Panc1 (cell line): ENCODE measurements around the gene RASA3. TPM values are rescaled to one million over a fixed set of nuclear protein-coding genes. Genes with fewer than 3 reads are reported as not detected.

Experiments used
- ATAC-seq: fragments of 200-7000 bp; cut with Tn5 transposase; 2 replicates; pipeline ENCODE4 v1.9.1; 2020; ENCODE audit warnings: mild to moderate bottlenecking, moderate library complexity
- BruUV-seq: library from RNA; stranded (reverse); fragments of 400-500 nt; replicated peaks from 2 replicates; lab custom pipeline; 2021; lab: Mats Ljungman, UMichigan
- CTCF ChIA-PET: fragments of 300-600 bp; sonication (Branson Sonifier 250); formaldehyde crosslinking; loops from one replicate; lab custom pipeline; 2022; ENCODE audit warnings: antibody characterized with exemption; lab: Charles Lee
- POLR2A ChIA-PET: fragments of 300-600 bp; sonication (Branson Sonifier 250); formaldehyde crosslinking; loops from one replicate; lab custom pipeline; 2022; ENCODE audit warnings: antibody characterized with exemption; lab: Charles Lee
- DNase-seq: peaks from one replicate; pipeline ENCODE4 v3.0.0-alpha.2; 2010; ENCODE audit warnings: low read depth, low spot score
- H3K27ac ChIP-seq: 2 replicates; pipeline ENCODE4 v1.5.1; 2011; ENCODE audit warnings: mild to moderate bottlenecking, low read length, inconsistent platforms
- H3K27me3 ChIP-seq: fragments of 200-500 bp; sonication (Bioruptor generic); 2 replicates; pipeline ENCODE4 v1.6.0; 2014; ENCODE audit warnings: low read length, inconsistent platforms; ENCODE audit not compliant: control insufficient read depth, insufficient read depth
- H3K36me3 ChIP-seq: fragments of 200-500 bp; sonication (Bioruptor generic); 2 replicates; pipeline ENCODE4 v1.5.1; 2014; ENCODE audit warnings: inconsistent platforms, mild to moderate bottlenecking, low read length, moderate library complexity; ENCODE audit not compliant: control insufficient read depth, insufficient read depth
- H3K4me1 ChIP-seq: 2 replicates; pipeline ENCODE4 v1.5.1; 2011; ENCODE audit warnings: inconsistent platforms, mild to moderate bottlenecking, low read length, moderate library complexity; ENCODE audit not compliant: control insufficient read depth, insufficient read depth
- H3K4me3 ChIP-seq, 2 experiments: 2 replicates each; pipeline ENCODE4 v1.5.1; 2011 to 2012; ENCODE audit warnings: low read depth in 2 of 2, low read length in 2 of 2, mild to moderate bottlenecking in 2 of 2, inconsistent platforms in 1 of 2, moderate library complexity in 1 of 2
- H3K9me3 ChIP-seq: fragments of 200-500 bp; sonication (Bioruptor generic); 2 replicates; pipeline ENCODE4 v1.5.1; 2014; ENCODE audit warnings: low read depth, mild to moderate bottlenecking, inconsistent platforms, low read length, moderate library complexity; ENCODE audit not compliant: control insufficient read depth, insufficient read depth
- CTCF ChIP-seq: fragments of 450-650 bp; IDR thresholded peaks from 2 replicates; pipeline ENCODE4 v1.5.1; 2017; ENCODE audit warnings: mild to moderate bottlenecking
- POLR2AphosphoS5 ChIP-seq: IDR thresholded peaks from 2 replicates; pipeline ENCODE4 v1.6.1; 2012; ENCODE audit warnings: mild to moderate bottlenecking, low read depth, low read length, moderate library complexity
- REST ChIP-seq, 2 experiments: IDR thresholded peaks; 2 replicates each; pipeline ENCODE4 v1.6.1; 2011 to 2012; ENCODE audit warnings: low read depth in 2 of 2, control low read depth in 1 of 2, low read length in 1 of 2, mild to moderate bottlenecking in 1 of 2, moderate library complexity in 1 of 2; ENCODE audit not compliant: insufficient read depth in 1 of 2
- SIN3A ChIP-seq: IDR thresholded peaks from 2 replicates; pipeline ENCODE4 v1.6.1; 2012; ENCODE audit warnings: low read depth, mild to moderate bottlenecking, low read length, moderate library complexity, borderline replicate concordance; ENCODE audit not compliant: insufficient read depth
- TCF7L2 ChIP-seq: IDR thresholded peaks from 2 replicates; pipeline ENCODE4 v1.6.1; 2011; ENCODE audit warnings: mild to moderate bottlenecking, low read depth, low read length, inconsistent platforms
- in situ Hi-C: cut with HindIII; loops from 2 replicates; pipeline ENCODE4 v1.10.0; 2016; ENCODE audit warnings: low sequenced_read_pairs, low pct_unique_long_range_greater_than_20kb
- intact Hi-C: fragments of 100-400 bp; cut with micrococcal nuclease; formaldehyde crosslinking; loops from one replicate; pipeline ENCODE4 v1.10.0; 2022; ENCODE audit not compliant: unreplicated experiment
- total RNA-seq: library from RNA; stranded (reverse); gene quantifications from one replicate; pipeline ENCODE4 v1.2.1, GENCODE V29; 2021; ENCODE audit not compliant: unreplicated experiment

Gene RASA3
- total RNA-seq, 1 experiment from 2014 or later, result 33.7 TPM

GRCh38 chr13:114072421-114072820 lies 60.0 kb downstream of the RASA3 start:
- no peak overlapping the region for H3K27ac ChIP-seq
- no peaks in the 10 kb centered on the region for H3K9me3 ChIP-seq
- no peaks in the 10 kb centered on the region for H3K27me3 ChIP-seq
- POLR2A ChIA-PET, result no interaction called here
- CTCF ChIA-PET, result no interaction called here
- no peak overlapping the region for H3K4me3 ChIP-seq
- in situ Hi-C loops (no loop called here), intact Hi-C loops (no loop called here)
- ATAC-seq, result no peak
- no peak for DNase-seq
- TF ChIP-seq CTCF, result no peak
- TF ChIP-seq TCF7L2, result no peak
- no peak for TF ChIP-seq POLR2AphosphoS5
- TF ChIP-seq REST (IDR thresholded peaks at IDR 0.05; ENCODE audit: insufficient read depth in 1 of 2, low read depth in 2 of 2, low read length in 1 of 2), result no peak
- no peak for TF ChIP-seq SIN3A
- BruUV-seq, result TSS peak; percentile 54
- H3K36me3 ChIP-seq, result no peaks in the 10 kb centered on the region
- peaks cover 18% of the 10 kb centered on the region for H3K4me1 ChIP-seq

GRCh38 chr13:114071991-114072390 lies 60.4 kb downstream of the RASA3 start:
- H3K4me3 ChIP-seq, result no peak overlapping the region
- ChIA-PET CTCF (no interaction called here), POLR2A (no interaction called here)
- TF ChIP-seq TCF7L2, result no peak
- no peak for TF ChIP-seq POLR2AphosphoS5
- TF ChIP-seq SIN3A, result no peak
- TF ChIP-seq REST (IDR thresholded peaks at IDR 0.05; ENCODE audit: insufficient read depth in 1 of 2, low read depth in 2 of 2, low read length in 1 of 2), result no peak
- no peak for TF ChIP-seq CTCF
- H3K27me3 ChIP-seq, result no peaks in the 10 kb centered on the region
- BruUV-seq, result no TSS peak
- intact Hi-C loops (no loop called here), in situ Hi-C loops (no loop called here)
- H3K4me1 ChIP-seq, result peaks cover 22% of the 10 kb centered on the region
- ATAC-seq, result no peak
- H3K36me3 ChIP-seq, result no peaks in the 10 kb centered on the region
- peak overlapping the region; percentile 29; the same call in 1 of the 2 replicates for H3K27ac ChIP-seq
- no peak for DNase-seq
- H3K9me3 ChIP-seq, result no peaks in the 10 kb centered on the region
